ENCODE data around the gene THBS1.

THBS1 gene

GRCh38 chr15:39641191-39641889 lies 60.5 kb downstream of the THBS1 start:
- DNase-seq, result no peak

- no peak for DNase-seq
Observed at GRCh38 chr15:39642011-39642640, 61.2 kb downstream of the THBS1 start.

DNA sequence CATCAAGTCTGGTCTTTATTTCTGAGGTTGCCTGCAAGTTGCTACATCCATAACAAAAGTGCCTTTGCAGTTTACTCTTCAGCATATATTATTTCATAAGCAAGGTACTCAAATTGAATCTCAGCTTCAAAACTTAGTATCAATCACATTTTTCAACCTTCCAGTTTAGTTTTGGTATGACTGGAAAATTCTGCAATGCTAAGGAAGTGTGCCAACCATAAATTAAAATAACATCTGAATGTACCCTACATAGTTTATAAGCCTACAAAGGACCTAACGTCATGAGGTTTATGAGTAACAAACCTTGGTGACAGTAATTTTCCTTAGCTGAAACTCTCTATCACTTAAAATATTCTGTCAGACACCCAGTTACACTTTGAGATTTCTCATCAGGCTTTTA lies 62.8 kb downstream of the THBS1 start:
- DNase-seq, result no peak

DNA sequence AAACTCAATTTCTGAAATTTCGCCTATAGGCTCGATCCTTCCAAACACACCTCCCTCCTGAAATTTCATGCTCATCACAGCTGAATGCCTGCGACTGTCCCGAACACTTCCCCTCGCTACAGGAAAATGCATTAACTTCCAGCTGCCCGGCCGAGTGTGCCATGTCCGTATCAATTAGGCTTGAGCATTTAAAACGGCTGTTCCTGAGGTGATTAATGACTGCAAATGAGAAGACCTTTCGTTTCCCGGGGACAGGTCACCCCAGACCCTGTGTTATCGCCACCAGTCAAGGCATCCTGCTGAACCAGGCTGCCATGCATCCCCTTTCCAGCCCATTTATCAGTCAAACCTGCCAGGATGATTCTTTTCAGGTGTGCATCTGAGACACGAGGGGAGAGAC lies 63.3 kb downstream of the THBS1 start:
- no peak for DNase-seq

GRCh38 chr15:39645138-39645975 lies 64.5 kb downstream of the THBS1 start:
- DNase-seq, result no peak

GRCh38 chr15:39645976-39646257 lies 65.0 kb downstream of the THBS1 start:
- DNase-seq, result no peak

GRCh38 chr15:39646425-39646824 lies 65.5 kb downstream of the THBS1 start:
- DNase-seq, result no peak
